DND-41 (cell line): Measurements from ENCODE around the gene ACTR2.

Experiments
- ATAC-seq: fragments of 200-7000 bp; cut with Tn5 transposase; 3 replicates; pipeline ENCODE4 v1.9.1; 2021; ENCODE audit warnings: low read depth; ENCODE audit not compliant: insufficient read depth
- DNase-seq: peaks from one replicate; pipeline ENCODE4 v3.0.0-alpha.2; 2020
- H2AFZ ChIP-seq: 2 replicates; pipeline ENCODE4 v1.6.0; 2012; ENCODE audit warnings: low read depth, low read length
- H3K27ac ChIP-seq: 2 replicates; pipeline ENCODE4 v1.5.1; 2012; ENCODE audit warnings: low read length, inconsistent platforms
- H3K27me3 ChIP-seq: fragments of 200-600 bp; sonication (generic); 2 replicates; pipeline ENCODE4 v1.6.0; 2012; ENCODE audit warnings: low read length, mild to moderate bottlenecking, inconsistent platforms; ENCODE audit not compliant: insufficient read depth, poor library complexity
- H3K36me3 ChIP-seq: 2 replicates; pipeline ENCODE4 v1.5.1; 2012; ENCODE audit warnings: low read length, inconsistent platforms; ENCODE audit not compliant: insufficient read depth
- H3K4me1 ChIP-seq: 2 replicates; pipeline ENCODE4 v1.5.1; 2012; ENCODE audit warnings: mild to moderate bottlenecking, low read length; ENCODE audit not compliant: insufficient read depth
- H3K4me2 ChIP-seq: 2 replicates; pipeline ENCODE4 v1.6.0; 2012; ENCODE audit warnings: mild to moderate bottlenecking, moderate library complexity, low read length, inconsistent platforms; ENCODE audit not compliant: insufficient read depth
- H3K4me3 ChIP-seq, 2 experiments: fragments of 200-600 bp in 1 of 2; shearing (Covaris generic) in 1 of 2; 2 replicates each; pipeline ENCODE4 v1.5.1; 2012 to 2016; ENCODE audit warnings: inconsistent platforms in 2 of 2, low read length in 2 of 2, mild to moderate bottlenecking in 2 of 2, low read depth in 1 of 2, moderate library complexity in 1 of 2
- H3K79me2 ChIP-seq: 2 replicates; pipeline ENCODE4 v1.6.0; 2012; ENCODE audit warnings: low read length, inconsistent platforms; ENCODE audit not compliant: insufficient read depth
- H3K9ac ChIP-seq: 2 replicates; pipeline ENCODE4 v1.6.0; 2012; ENCODE audit warnings: low read depth, mild to moderate bottlenecking, inconsistent platforms, low read length, moderate library complexity
- H3K9me3 ChIP-seq: 2 replicates; pipeline ENCODE4 v1.5.1; 2012; ENCODE audit warnings: low read length, moderate library complexity, mild to moderate bottlenecking, inconsistent platforms; ENCODE audit not compliant: insufficient read depth, severe bottlenecking
- H4K20me1 ChIP-seq: 2 replicates; pipeline ENCODE4 v1.6.0; 2012; ENCODE audit warnings: low read length; ENCODE audit not compliant: insufficient read depth
- CTCF ChIP-seq: IDR thresholded peaks from 2 replicates; pipeline ENCODE4 v1.5.1; 2012; ENCODE audit warnings: borderline replicate concordance, low read length, moderate library complexity, mild to moderate bottlenecking; ENCODE audit not compliant: poor library complexity, severe bottlenecking; ENCODE audit errors: extremely low read depth
- EZH2 ChIP-seq: IDR thresholded peaks from 3 replicates; pipeline ENCODE4 v1.6.1; 2012; ENCODE audit warnings: borderline replicate concordance, low read depth, mild to moderate bottlenecking, moderate library complexity, low read length, inconsistent platforms; ENCODE audit not compliant: severe bottlenecking

ACTR2 gene

GRCh38 chr2:65293376-65293775, 65.7 kb downstream of the ACTR2 start:
- H3K27me3 ChIP-seq = no peaks in the 10 kb centered on the region
- ATAC-seq (no peak), DNase-seq (no peak)
- no peak overlapping the region for H3K9ac ChIP-seq
- H3K4me3 ChIP-seq = no peak overlapping the region
- TF ChIP-seq CTCF (no peak), EZH2 (no peak)
- no peaks in the 10 kb centered on the region for H3K9me3 ChIP-seq
- H3K4me1 ChIP-seq = no peaks in the 10 kb centered on the region
- no peak overlapping the region for H3K4me2 ChIP-seq
- no peak overlapping the region for H2AFZ ChIP-seq
- H4K20me1 ChIP-seq = no peaks in the 10 kb centered on the region
- H3K36me3 ChIP-seq = no peaks in the 10 kb centered on the region
- H3K79me2 ChIP-seq = no peaks in the 10 kb centered on the region
- no peak overlapping the region for H3K27ac ChIP-seq

- no peaks in the 10 kb centered on the region for H3K9me3 ChIP-seq
- no peaks in the 10 kb centered on the region for H3K36me3 ChIP-seq
- no peak for TF ChIP-seq EZH2
- H2AFZ ChIP-seq = no peak overlapping the region
- no peak overlapping the region for H3K4me2 ChIP-seq
- DNase-seq (no peak), ATAC-seq (no peak)
- no peaks in the 10 kb centered on the region for H3K27me3 ChIP-seq
- no peak overlapping the region for H3K4me3 ChIP-seq
- no peak overlapping the region for H3K27ac ChIP-seq
- H3K9ac ChIP-seq = no peak overlapping the region
- no peaks in the 10 kb centered on the region for H4K20me1 ChIP-seq
- H3K79me2 ChIP-seq = no peaks in the 10 kb centered on the region
- H3K4me1 ChIP-seq = peaks cover 4% of the 10 kb centered on the region
Measured at GRCh38 chr2:65294136-65294535, 66.5 kb downstream of the ACTR2 start.

GRCh38 chr2:65294701-65295100, 67.1 kb downstream of the ACTR2 start:
- DNase-seq = no peak
- H4K20me1 ChIP-seq = no peaks in the 10 kb centered on the region

GRCh38 chr2:65296971-65297370, 69.3 kb downstream of the ACTR2 start:
- no peak overlapping the region for H3K27ac ChIP-seq
- TF ChIP-seq EZH2 = no peak
- TF ChIP-seq CTCF = no peak
- DNase-seq (no peak), ATAC-seq (no peak)
- H3K4me2 ChIP-seq = no peak overlapping the region
- H3K9me3 ChIP-seq = no peaks in the 10 kb centered on the region
- peaks cover 32% of the 10 kb centered on the region for H3K4me1 ChIP-seq
- no peak overlapping the region for H3K9ac ChIP-seq
- H3K27me3 ChIP-seq = no peaks in the 10 kb centered on the region
- no peak overlapping the region for H3K4me3 ChIP-seq
- no peaks in the 10 kb centered on the region for H3K79me2 ChIP-seq
- H4K20me1 ChIP-seq = no peaks in the 10 kb centered on the region
- no peaks in the 10 kb centered on the region for H3K36me3 ChIP-seq
- no peak overlapping the region for H2AFZ ChIP-seq

More at GRCh38 chr2:65294701-65295100, 67.1 kb downstream of the ACTR2 start:
- Histone ChIP-seq H3K9ac (no peak overlapping the region), H3K4me2 (no peak overlapping the region), H2AFZ (no peak overlapping the region), H3K9me3 (no peaks in the 10 kb centered on the region), H3K27me3 (no peaks in the 10 kb centered on the region), H3K27ac (no peak overlapping the region), H3K4me3 (no peak overlapping the region), H3K4me1 (peaks cover 9% of the 10 kb centered on the region), H3K79me2 (no peaks in the 10 kb centered on the region), H3K36me3 (no peaks in the 10 kb centered on the region)
- ATAC-seq = no peak
- TF ChIP-seq CTCF (no peak), EZH2 (no peak)
